Neural progenitor cell (in vitro differentiated cells): ENCODE measurements around the gene ZBED1. TPM values are rescaled to one million over a fixed set of nuclear protein-coding genes. Genes with fewer than 3 reads are reported as not detected.

ENCODE experiments used
- DNase-seq: peaks from one replicate; pipeline ENCODE4 v3.0.0-alpha.2; 2016; ENCODE audit warnings: low spot score
- H2AFZ ChIP-seq: fragments of 200-600 bp; sonication (generic); replicated peaks from 2 replicates; pipeline ENCODE4 v1.6.1; 2016; ENCODE audit warnings: antibody characterized with exemption
- H3F3A ChIP-seq: fragments of 200-600 bp; sonication (generic); 2 replicates; pipeline ENCODE4 v1.6.1; 2016; ENCODE audit warnings: antibody characterized with exemption, low read depth
- H3K27ac ChIP-seq: fragments of 200-600 bp; sonication (generic); 2 replicates; pipeline ENCODE4 v1.5.1; 2016; ENCODE audit warnings: mild to moderate bottlenecking
- H3K27me3 ChIP-seq: fragments of 200-600 bp; sonication (generic); 2 replicates; pipeline ENCODE4 v1.6.1; 2016; ENCODE audit warnings: mild to moderate bottlenecking, moderate library complexity
- H3K36me3 ChIP-seq: fragments of 200-600 bp; sonication (generic); 2 replicates; pipeline ENCODE4 v1.5.1; 2016
- H3K4me1 ChIP-seq: fragments of 200-600 bp; sonication (generic); 2 replicates; pipeline ENCODE4 v1.6.1; 2016; ENCODE audit warnings: mixed run types
- H3K4me2 ChIP-seq: fragments of 200-600 bp; sonication (generic); 2 replicates; pipeline ENCODE4 v1.6.1; 2016
- H3K4me3 ChIP-seq: fragments of 200-600 bp; sonication (generic); 2 replicates; pipeline ENCODE4 v1.5.1; 2016
- H3K79me2 ChIP-seq: fragments of 200-600 bp; sonication (generic); 2 replicates; pipeline ENCODE4 v1.6.1; 2016; ENCODE audit warnings: low read depth
- H3K9ac ChIP-seq: fragments of 200-600 bp; sonication (generic); 2 replicates; pipeline ENCODE4 v1.6.1; 2016
- H3K9me3 ChIP-seq: fragments of 200-600 bp; sonication (generic); 2 replicates; pipeline ENCODE4 v1.5.1; 2016; ENCODE audit warnings: low read depth
- H4K20me1 ChIP-seq: fragments of 200-600 bp; sonication (generic); 2 replicates; pipeline ENCODE4 v1.6.1; 2016; ENCODE audit warnings: low read depth
- H3K27ac Mint-ChIP-seq: 3 replicates; pipeline ENCODE4 v1.8.0; 2021; ENCODE audit warnings: mixed read lengths
- H3K27me3 Mint-ChIP-seq: 2 replicates; pipeline ENCODE4 v1.8.0; 2022; ENCODE audit warnings: low read depth, mild to moderate bottlenecking, inconsistent platforms, moderate library complexity, mixed read lengths; ENCODE audit not compliant: insufficient read depth
- H3K36me3 Mint-ChIP-seq: 3 replicates; pipeline ENCODE4 v1.8.0; 2021; ENCODE audit warnings: mixed read lengths
- H3K4me1 Mint-ChIP-seq: 3 replicates; pipeline ENCODE4 v1.8.0; 2021; ENCODE audit warnings: mixed read lengths
- H3K4me3 Mint-ChIP-seq: 3 replicates; pipeline ENCODE4 v1.8.0; 2021; ENCODE audit warnings: mild to moderate bottlenecking, moderate library complexity, mixed read lengths
- H3K9me3 Mint-ChIP-seq: 3 replicates; pipeline ENCODE4 v1.8.0; 2020; ENCODE audit warnings: mixed read lengths
- CTCF ChIP-seq: fragments of 200-600 bp; sonication (generic); IDR thresholded peaks from 2 replicates; pipeline ENCODE4 v1.5.1; 2017; ENCODE audit warnings: antibody characterized with exemption, mild to moderate bottlenecking
- EZH2 ChIP-seq: fragments of 200-600 bp; sonication (generic); IDR thresholded peaks from 2 replicates; pipeline ENCODE4 v1.6.1; 2017; ENCODE audit warnings: antibody characterized with exemption, mild to moderate bottlenecking, moderate library complexity
- EZH2phosphoT487 ChIP-seq: fragments of 200-600 bp; sonication (generic); IDR thresholded peaks from 2 replicates; pipeline ENCODE4 v1.6.1; 2017; ENCODE audit warnings: antibody characterized with exemption
- total RNA-seq: library from RNA; depleted of rRNA; stranded (reverse); fragments of >200 nt; gene quantifications from 2 replicates; pipeline ENCODE4 v1.2.3, GENCODE V29; 2015; ENCODE audit warnings: low replicate concordance

ZBED1 gene
- total RNA-seq, 1 donor from 2014 or later = 36.9 TPM

- H3K9ac ChIP-seq = no peak overlapping the region
- H3K9me3 ChIP-seq = no peaks in the 10 kb centered on the region
- no peak for TF ChIP-seq EZH2phosphoT487
- TF ChIP-seq CTCF = no peak
- no peak for TF ChIP-seq EZH2
- Mint-ChIP-seq H3K4me1 (peaks cover 26% of the 10 kb centered on the region), H3K27ac (no peak overlapping the region), H3K27me3 (no peaks in the 10 kb centered on the region), H3K36me3 (peaks cover 24% of the 10 kb centered on the region), H3K4me3 (no peak overlapping the region), H3K9me3 (peaks cover 23% of the 10 kb centered on the region)
- H3K79me2 ChIP-seq = peaks cover 44% of the 10 kb centered on the region
- H3K36me3 ChIP-seq = no peaks in the 10 kb centered on the region
- H3K4me3 ChIP-seq = no peak overlapping the region
- H2AFZ ChIP-seq = no peak overlapping the region
- peaks cover 17% of the 10 kb centered on the region for H3F3A ChIP-seq
- H3K27me3 ChIP-seq = no peaks in the 10 kb centered on the region
- no peak for DNase-seq
- H3K4me2 ChIP-seq = no peak overlapping the region
- no peak overlapping the region for H3K27ac ChIP-seq
- peaks cover 11% of the 10 kb centered on the region for H3K4me1 ChIP-seq
- no peaks in the 10 kb centered on the region for H4K20me1 ChIP-seq
Measured at GRCh38 chrX:2446815-2447214, 54.0 kb downstream of the ZBED1 start.

GRCh38 chrX:2445662-2446623 is 54.8 kb downstream of the ZBED1 start:
- peaks cover 44% of the 10 kb centered on the region for H3K79me2 ChIP-seq
- no peaks in the 10 kb centered on the region for H3K9me3 ChIP-seq
- H3K4me1 Mint-ChIP-seq = peaks cover 23% of the 10 kb centered on the region
- no peak overlapping the region for H3K4me3 Mint-ChIP-seq
- DNase-seq = no peak
- H4K20me1 ChIP-seq = no peaks in the 10 kb centered on the region
- H3K36me3 ChIP-seq = no peaks in the 10 kb centered on the region
- no peak overlapping the region for H3K4me2 ChIP-seq
- no peak overlapping the region for H3K4me3 ChIP-seq
- no peak overlapping the region for H3K27ac ChIP-seq
- H2AFZ ChIP-seq = no peak overlapping the region
- H3K9me3 Mint-ChIP-seq = peaks cover 26% of the 10 kb centered on the region
- TF ChIP-seq CTCF (no peak), EZH2phosphoT487 (no peak), EZH2 (no peak)
- peaks cover 28% of the 10 kb centered on the region for H3K36me3 Mint-ChIP-seq
- H3K27me3 Mint-ChIP-seq = no peaks in the 10 kb centered on the region
- no peaks in the 10 kb centered on the region for H3K27me3 ChIP-seq
- peaks cover 11% of the 10 kb centered on the region for H3K4me1 ChIP-seq
- no peak overlapping the region for H3K27ac Mint-ChIP-seq
- no peak overlapping the region for H3K9ac ChIP-seq
- peaks cover 10% of the 10 kb centered on the region for H3F3A ChIP-seq

GRCh38 chrX:2442694-2443093 is 58.1 kb downstream of the ZBED1 start:
- Histone ChIP-seq H3K36me3 (no peaks in the 10 kb centered on the region), H2AFZ (no peak overlapping the region), H3K9ac (no peak overlapping the region), H3K4me3 (no peak overlapping the region), H3F3A (no peaks in the 10 kb centered on the region), H3K27me3 (no peaks in the 10 kb centered on the region), H3K4me2 (no peak overlapping the region), H3K79me2 (peaks cover 36% of the 10 kb centered on the region), H3K4me1 (no peaks in the 10 kb centered on the region), H3K27ac (no peak overlapping the region), H3K9me3 (peaks cover 12% of the 10 kb centered on the region), H4K20me1 (no peaks in the 10 kb centered on the region)
- Mint-ChIP-seq H3K27me3 (no peaks in the 10 kb centered on the region), H3K36me3 (peaks cover 46% of the 10 kb centered on the region), H3K4me1 (peaks cover 11% of the 10 kb centered on the region), H3K4me3 (no peak overlapping the region), H3K27ac (no peak overlapping the region), H3K9me3 (peaks cover 47% of the 10 kb centered on the region)
- no peak for DNase-seq
- TF ChIP-seq CTCF (no peak), EZH2 (no peak), EZH2phosphoT487 (no peak)
